HG02970 (cell line): ENCODE measurements around the gene TSR3.
A peak's percentile ranks its signal among the peaks of the same experiment; 100 is the strongest.

Experiments used
- ATAC-seq: cut with Tn5 transposase; IDR thresholded peaks from one replicate; pipeline ENCODE4 v1.9.1; 2021; ENCODE audit warnings: mild to moderate bottlenecking, moderate library complexity, moderate number of reproducible peaks; ENCODE audit not compliant: unreplicated experiment, low FRiP score

The TSR3 gene

GRCh38 chr16:1355591-1355990, 3.9 kb upstream of the TSR3 start:
- ATAC-seq = no peak

- no peak for ATAC-seq
Observed at GRCh38 chr16:1354815-1355540, 3.3 kb upstream of the TSR3 start.

GRCh38 chr16:1351215-1351581, 480 bp downstream of the TSR3 start:
- ATAC-seq = no peak

GRCh38 chr16:1350691-1351090, 987 bp downstream of the TSR3 start:
- ATAC-seq = no peak

- no peak for ATAC-seq
Observed at GRCh38 chr16:1349951-1350350, 1.7 kb downstream of the TSR3 start.

- no peak for ATAC-seq
Observed at GRCh38 chr16:1349351-1349750, 2.3 kb downstream of the TSR3 start.

GRCh38 chr16:1348926-1349325, 2.8 kb downstream of the TSR3 start:
- ATAC-seq = no peak

- ATAC-seq = no peak
Observed at GRCh38 chr16:1348441-1348840, 3.2 kb downstream of the TSR3 start.

- ATAC-seq = no peak
Observed at GRCh38 chr16:1347962-1348361, 3.7 kb downstream of the TSR3 start.

GRCh38 chr16:1347286-1347855, 4.3 kb downstream of the TSR3 start:
- no peak for ATAC-seq

- ATAC-seq = no peak
Observed at GRCh38 chr16:1346422-1347285, 5.0 kb downstream of the TSR3 start.

GRCh38 chr16:1345651-1346421, 5.8 kb downstream of the TSR3 start:
- no peak for ATAC-seq

- no peak for ATAC-seq
Observed at GRCh38 chr16:1345087-1345486, 6.6 kb downstream of the TSR3 start.

- no peak for ATAC-seq
Observed at GRCh38 chr16:1344499-1344898, 7.2 kb downstream of the TSR3 start.

GRCh38 chr16:1343428-1344242, 8.0 kb downstream of the TSR3 start:
- ATAC-seq = no peak

GRCh38 chr16:1342526-1343427, 8.9 kb downstream of the TSR3 start:
- peak; percentile 81 for ATAC-seq

- no peak for ATAC-seq
Observed at GRCh38 chr16:1341495-1342420, 9.9 kb downstream of the TSR3 start.
